Ammon's horn (tissue), 1 donor: ENCODE data around the gene CDH18.

Experiments used
- DNase-seq: peaks from one replicate; pipeline ENCODE4 v3.0.0-alpha.2; 2016; ENCODE audit warnings: low spot score

CDH18 gene

GRCh38 chr5:19733612-19734495, 254.1 kb downstream of the CDH18 start:
- no peak for DNase-seq

- no peak for DNase-seq
Observed at GRCh38 chr5:19728571-19728970, 259.4 kb downstream of the CDH18 start.

DNA sequence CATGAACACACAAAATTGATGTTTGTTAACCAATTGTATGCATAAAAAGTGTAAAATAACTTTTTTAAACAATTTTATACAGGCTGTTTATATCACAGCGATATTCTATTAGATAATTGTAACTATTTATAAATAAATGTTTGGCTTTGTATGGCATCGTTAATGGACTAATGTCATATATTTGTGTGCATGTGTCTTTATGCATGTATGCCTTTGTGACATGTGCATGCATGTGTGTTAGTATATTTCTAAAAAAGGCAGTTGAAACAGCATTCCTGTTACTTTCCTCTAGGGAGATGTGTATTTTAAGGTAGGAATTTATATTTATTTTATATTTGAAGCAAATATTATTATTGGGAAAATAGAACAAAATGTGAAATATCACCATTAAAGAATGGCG, 268.9 kb downstream of the CDH18 start:
- no peak for DNase-seq

- no peak for DNase-seq
Observed at GRCh38 chr5:19713740-19714139, 274.3 kb downstream of the CDH18 start.

GRCh38 chr5:19709403-19709802, 278.6 kb downstream of the CDH18 start:
- no peak for DNase-seq

GRCh38 chr5:19706776-19707175, 281.2 kb downstream of the CDH18 start:
- DNase-seq, result no peak

DNA sequence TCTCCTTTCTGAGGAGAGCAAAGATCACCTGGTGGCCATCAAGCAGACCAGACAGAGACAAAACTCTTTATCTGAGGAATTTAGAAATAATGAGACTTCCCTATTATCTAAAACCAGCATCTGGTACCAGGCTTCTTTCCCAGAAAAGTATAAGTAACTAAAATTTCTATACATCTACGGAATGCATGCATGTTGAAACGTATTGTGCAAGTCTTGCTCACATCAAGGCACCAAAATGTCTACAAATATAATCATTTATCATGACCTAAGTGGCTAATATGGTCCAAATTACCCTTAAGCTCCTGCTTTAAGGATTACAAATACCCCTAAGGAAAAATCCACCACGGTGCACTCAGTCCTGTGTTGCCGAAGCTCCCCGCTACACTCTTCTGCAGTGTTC, 286.3 kb downstream of the CDH18 start:
- DNase-seq, result no peak

DNA sequence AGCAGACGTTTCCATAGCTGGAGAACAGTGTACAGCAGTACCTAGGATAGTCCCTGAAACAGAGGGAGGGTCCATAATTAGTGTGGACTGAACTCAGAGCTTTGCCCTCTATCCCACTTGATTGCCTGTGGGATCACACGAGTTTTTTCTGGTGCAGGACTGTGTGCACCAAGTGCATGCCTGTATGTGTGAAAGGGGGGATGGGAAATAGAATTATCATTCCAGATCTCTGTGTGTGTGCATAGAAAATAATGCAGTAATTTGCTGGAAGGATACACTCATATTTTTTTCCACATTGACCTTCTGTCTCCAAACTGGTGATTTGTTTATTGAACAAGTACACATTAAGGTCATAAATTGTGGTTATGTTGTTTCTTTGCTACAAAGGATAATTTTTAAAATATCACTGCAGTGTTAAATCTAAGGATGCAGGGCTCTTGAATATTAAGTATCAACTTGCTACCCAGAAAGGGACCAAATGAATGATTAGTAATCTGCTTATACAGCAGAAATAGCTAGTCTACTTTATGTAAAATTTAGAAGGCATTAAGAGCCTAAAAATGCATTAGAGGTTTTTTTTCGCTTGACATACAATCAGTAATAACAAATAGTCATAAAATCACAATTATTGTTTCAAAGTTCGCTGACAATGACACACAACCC, 292.9 kb downstream of the CDH18 start:
- DNase-seq, result no peak

GRCh38 chr5:19690978-19691377, 297.0 kb downstream of the CDH18 start:
- no peak for DNase-seq

DNA sequence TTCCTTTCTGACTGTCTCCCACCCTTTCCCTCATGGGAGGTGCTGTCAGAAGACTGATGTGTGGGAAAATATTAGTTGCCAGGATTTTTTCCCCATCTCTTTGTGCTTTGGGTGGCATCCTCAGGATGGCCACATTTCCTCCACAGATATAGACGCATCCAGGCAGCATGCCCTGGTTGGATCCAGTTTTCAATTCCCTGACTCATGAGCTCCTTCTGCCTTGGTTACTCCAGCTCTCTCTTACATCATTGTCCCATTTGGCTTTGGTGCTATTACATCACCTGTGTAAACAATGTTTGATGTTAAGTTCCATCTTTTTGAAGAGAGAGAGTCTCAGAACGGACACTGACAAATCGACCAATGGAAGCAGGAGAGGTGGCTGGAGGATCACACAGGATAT, 302.5 kb downstream of the CDH18 start:
- DNase-seq, result no peak

- DNase-seq, result no peak
Observed at GRCh38 chr5:19676895-19677294, 311.1 kb downstream of the CDH18 start.

DNA sequence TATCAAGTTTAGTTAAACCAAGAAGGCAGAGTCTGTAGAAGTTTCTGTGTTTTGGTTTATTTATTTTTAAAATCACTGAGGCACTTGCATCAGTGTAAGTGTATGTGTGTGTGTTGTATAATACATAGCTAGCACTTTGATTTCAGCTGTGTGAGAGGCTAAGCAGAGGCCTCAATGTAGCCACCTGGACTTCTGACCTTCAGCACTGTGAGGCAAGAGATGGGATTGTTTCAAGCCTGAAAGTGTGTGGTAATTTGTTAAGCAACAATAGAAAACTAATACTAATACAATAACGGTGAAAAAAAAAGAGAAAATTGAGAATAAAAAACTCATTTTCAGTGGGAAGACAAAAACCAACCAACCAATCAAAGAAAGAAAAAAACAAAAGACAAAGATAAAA, 327.3 kb downstream of the CDH18 start:
- DNase-seq, result no peak

- no peak for DNase-seq
Observed at GRCh38 chr5:19655627-19656026, 332.4 kb downstream of the CDH18 start.

DNA sequence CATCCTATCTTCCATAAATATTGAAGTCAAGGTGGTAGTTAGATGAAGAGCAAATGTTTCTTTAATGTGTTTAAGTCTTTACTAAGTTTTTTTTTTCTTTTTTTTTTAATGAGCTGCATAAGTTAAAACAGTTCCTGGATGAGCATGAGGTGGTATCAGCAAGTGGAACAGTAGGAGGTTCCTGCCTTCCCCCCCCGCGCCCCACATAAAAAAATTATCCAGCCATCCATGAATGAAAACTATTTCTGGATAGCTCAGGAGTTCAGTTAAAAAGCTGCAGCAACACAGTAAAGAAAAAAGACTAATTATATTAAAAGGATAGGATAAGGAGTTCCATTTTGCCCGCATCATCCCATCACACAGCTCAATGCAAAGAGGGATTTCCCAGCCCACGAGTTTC, 349.5 kb downstream of the CDH18 start:
- no peak for DNase-seq

DNA sequence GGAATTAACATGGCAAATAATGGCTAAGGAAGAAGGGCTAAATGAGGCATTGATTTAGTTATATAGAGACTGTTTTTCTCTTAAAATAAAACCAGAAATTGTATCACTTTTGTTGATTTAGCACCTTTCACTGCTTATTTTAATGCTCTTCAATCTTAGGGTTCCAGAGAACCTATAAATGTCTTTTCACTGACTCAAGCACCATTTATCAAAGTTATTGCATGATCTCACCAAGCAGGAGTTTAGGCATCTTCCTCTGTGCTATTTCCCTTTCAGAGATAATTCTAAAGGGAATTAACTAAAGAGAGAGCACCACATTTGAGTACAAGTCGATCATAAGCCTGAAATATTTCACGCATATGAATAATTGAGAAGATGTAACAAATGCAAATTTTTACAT, 357.1 kb downstream of the CDH18 start:
- DNase-seq, result no peak

- no peak for DNase-seq
Observed at GRCh38 chr5:19626211-19626610, 361.8 kb downstream of the CDH18 start.

DNA sequence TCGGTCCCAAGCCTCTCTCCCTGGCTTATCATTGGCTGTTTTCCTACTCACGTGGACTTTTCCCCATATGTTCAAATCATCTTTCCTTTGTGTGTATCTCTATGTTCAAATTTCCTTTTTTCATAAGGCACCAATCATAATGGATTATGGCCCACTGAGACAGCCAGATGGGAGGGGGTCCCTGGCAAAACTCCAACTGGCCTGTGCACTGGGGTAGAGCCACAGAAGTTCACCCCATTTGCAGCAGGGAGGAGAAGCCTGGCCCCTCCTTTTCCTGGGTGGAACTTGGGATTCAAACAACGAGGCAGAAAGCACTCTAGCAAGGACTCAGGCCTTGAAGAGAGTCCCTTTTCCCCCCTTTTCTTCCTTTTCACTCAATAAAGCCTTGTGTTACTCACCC, 362.4 kb downstream of the CDH18 start:
- no peak for DNase-seq

- no peak for DNase-seq
Observed at GRCh38 chr5:19619571-19619970, 368.4 kb downstream of the CDH18 start.

GRCh38 chr5:19616701-19617215, 371.2 kb downstream of the CDH18 start:
- no peak for DNase-seq

GRCh38 chr5:19615661-19616060, 372.3 kb downstream of the CDH18 start:
- DNase-seq, result no peak

DNA sequence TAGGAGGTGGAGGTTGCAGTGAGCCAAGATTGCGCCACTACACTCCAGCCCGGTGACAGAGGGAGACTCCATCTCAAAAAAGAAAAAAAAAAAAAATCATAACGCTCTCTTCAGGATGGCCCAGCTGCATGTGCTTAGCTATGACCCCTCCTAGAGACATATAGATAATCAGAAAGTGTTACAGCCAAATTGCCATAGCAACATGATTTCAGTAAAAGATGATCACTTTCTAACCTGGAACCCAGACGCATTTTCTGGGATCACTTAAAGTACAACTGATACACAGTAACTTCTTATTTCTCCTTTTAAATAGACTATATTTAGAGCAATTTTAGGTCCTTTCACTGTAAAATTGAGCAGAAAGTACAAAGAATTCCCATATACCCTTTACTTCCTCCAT, 372.9 kb downstream of the CDH18 start:
- DNase-seq, result no peak

DNA sequence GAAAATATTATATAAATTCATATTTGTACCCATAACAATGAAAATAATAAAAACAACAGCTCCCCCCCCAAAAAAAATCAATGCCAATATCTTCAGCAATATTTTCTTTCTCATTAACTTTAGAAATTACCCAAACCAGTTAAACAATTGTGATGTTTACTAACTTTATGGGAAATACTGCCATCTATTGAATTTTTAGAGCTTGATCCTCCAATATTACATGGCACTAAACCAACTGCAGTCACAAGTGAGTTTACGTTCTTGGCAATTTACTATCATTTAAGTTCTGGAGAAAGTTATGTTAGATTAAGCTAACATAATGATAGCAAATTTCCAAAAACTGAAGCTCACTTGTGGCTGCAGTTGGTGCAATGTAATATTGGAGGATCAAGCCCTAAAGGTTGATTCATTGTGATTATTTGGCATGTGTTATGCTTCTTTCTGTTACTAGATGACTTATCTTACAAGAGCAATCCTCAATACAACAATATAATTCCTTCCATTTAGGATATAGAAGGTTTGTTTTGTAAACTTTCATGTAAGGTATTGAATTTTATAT, 379.5 kb downstream of the CDH18 start:
- DNase-seq, result no peak

DNA sequence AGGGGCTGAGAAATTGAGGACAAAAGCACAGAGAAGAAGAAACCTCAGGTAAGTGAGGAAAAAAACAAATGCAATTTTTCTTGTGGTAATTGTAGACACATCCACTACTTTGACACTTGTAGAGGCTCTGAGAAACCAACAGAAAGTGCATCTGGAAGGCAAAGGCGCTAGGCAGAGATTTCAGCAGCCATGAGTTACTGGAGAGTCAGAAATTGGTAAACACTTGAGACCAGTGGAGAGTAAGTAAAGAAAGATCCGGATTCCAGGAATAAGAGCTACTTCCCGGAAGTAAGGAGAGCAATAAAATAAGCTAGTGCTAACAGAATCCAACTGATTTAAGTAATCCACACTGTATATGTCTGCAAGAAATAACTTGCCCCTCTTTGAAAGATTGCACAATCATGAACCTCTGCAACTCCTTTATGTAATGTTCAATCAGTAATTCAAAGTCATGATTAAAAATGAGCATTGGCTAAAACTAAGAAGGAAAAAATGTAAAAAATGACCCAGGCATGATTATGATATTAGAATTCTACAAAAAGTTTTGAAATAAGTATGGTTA, 382.1 kb downstream of the CDH18 start:
- DNase-seq, result no peak
